NCI-H2081 treated with DMSO at 0.1 percent for 48 hours (cell line): Measurements from ENCODE around the gene S100A12.

Experiments
- DNase-seq: peaks from one replicate; lab custom pipeline; 2025; lab: John Stamatoyannopoulos, UW

Gene S100A12

GRCh38 chr1:153368495-153368894, 6.9 kb downstream of the S100A12 start:
- DNase-seq, result no peak

DNA sequence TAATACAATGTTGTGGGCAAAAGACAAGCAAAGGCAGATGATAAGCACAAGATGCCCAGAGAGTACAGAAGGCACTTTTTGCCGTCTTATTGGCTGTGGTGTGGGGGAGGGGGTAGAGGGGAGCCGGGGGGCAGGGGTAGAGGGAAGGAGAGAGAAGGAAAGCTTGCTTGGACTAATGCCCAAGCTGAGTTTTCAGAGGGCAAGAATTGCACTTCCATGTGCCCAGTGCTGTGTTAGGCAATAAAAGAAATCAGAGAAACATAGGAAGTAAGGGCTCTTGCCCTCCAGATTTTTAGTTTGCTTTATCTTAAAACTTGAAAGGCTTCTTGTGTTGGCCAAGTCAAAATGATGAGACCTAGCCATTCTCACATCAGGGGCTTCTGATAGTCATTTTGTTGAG, 8.3 kb downstream of the S100A12 start:
- no peak for DNase-seq

DNA sequence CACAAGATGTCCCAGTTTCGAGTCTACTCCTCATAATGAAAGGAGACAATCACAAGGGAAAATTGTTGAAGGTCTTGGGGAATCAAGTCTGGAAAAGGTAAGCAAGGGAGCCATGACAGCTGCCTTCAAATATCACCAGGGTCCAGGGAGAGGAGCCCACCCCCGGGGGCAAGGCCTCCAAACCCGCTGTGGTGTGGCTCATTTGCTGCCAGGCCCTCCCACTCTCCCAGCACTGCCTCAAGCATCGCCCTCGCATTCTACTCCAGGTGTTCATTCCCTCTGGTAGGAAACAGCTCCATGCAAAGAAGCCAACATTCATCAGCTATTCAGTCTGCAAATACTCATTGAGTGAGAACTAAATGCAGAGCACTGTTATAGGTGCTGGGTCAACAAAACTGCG, 9.2 kb downstream of the S100A12 start:
- no peak for DNase-seq

DNA sequence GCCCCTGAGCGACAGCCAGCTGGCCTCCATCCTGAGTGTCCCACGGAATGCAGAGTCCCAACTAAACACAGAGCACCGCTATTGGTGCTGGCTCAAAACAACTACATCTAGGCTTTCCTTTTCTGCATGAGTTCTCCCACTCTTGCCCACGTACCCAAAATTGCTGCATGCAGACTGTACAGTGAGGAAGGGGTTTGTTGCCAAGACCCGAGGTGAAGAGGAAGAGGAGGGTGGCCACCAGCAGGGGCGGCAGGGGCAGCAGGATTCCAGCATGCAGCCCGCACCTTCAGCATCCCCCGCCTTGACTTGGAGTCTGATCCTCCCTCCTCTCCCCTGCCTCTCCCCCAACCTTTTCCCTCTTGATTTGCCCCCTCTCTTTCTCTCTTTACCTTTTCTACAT, 9.7 kb downstream of the S100A12 start:
- DNase-seq, result no peak

DNA sequence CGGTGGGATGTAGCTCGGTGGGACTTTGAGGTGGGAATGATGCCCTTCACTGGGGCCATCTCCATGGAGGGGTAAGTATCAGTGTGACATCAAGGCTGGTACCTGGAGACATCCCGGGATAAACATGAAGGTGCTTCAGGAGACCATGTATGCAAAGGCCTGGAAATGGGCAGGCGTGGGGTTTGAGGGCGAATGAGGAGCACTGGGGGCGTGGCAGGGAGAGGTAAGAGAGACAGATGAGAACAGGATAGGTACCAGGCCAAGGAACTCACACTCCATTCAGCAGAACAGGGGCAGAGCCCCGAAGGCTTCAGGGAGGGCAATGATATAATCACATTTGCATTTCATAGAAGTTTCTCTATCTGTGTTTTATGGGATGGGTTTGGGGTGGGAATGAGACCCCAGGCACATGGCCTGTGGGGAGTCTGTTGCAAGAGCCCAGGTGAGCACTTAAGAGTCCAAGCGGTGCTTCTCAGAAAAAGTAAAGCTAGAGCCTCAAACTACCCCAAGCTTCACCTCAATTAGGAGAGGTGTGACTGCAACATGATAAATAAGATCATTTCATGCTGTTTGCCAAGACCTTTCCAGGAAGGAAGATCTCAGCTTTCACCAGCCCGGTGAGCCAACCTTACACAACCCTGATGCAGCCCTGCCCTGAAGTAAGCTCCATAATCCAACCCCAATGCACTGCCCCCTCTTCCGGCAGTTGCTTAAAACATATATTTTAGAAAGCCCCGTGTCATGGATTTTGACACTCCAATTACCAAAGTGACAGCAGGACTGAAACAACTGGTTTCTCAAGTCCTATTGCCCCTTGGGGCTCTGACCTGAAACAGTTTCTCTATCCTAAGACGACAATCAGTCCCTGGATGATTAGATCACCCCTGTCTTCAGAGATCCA, 10.4 kb downstream of the S100A12 start:
- DNase-seq, result no peak

- no peak for DNase-seq
These were observed 11.3 kb downstream of the S100A12 start for GRCh38 chr1:153364156-153364555.

GRCh38 chr1:153363641-153364040, 11.8 kb downstream of the S100A12 start:
- no peak for DNase-seq

GRCh38 chr1:153362187-153362775, 13.1 kb downstream of the S100A12 start:
- no peak for DNase-seq

DNA sequence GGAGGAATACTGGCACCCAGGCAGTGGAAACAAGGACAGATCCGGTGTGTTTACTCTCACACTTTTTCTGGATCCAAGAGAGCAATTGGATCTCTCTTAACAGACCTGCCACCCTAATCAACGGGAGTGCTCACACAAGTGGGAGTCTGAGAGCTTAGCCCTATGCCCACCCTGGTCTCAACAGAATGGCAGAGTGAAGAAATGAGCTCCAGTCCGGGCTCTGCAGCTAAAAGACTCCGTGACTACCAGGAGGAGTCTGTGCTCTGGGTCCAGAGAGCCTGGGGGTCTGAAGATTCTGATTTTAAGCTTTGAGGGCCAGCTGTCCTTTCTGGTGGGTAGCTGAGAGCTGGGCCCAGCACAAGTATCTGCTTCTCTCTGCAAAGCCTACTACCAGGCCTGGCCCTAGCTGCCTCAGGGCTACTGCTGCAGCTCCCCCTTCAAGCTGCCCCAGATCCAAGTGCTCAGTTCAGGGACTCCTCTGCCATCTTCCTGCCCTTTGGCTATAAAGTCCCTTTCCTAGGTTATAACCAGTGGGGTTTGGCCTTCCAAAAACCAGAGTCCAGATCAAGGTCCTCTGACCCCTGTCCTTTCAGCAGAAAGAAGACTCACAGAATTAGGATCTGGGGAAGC, 13.8 kb downstream of the S100A12 start:
- no peak for DNase-seq

DNA sequence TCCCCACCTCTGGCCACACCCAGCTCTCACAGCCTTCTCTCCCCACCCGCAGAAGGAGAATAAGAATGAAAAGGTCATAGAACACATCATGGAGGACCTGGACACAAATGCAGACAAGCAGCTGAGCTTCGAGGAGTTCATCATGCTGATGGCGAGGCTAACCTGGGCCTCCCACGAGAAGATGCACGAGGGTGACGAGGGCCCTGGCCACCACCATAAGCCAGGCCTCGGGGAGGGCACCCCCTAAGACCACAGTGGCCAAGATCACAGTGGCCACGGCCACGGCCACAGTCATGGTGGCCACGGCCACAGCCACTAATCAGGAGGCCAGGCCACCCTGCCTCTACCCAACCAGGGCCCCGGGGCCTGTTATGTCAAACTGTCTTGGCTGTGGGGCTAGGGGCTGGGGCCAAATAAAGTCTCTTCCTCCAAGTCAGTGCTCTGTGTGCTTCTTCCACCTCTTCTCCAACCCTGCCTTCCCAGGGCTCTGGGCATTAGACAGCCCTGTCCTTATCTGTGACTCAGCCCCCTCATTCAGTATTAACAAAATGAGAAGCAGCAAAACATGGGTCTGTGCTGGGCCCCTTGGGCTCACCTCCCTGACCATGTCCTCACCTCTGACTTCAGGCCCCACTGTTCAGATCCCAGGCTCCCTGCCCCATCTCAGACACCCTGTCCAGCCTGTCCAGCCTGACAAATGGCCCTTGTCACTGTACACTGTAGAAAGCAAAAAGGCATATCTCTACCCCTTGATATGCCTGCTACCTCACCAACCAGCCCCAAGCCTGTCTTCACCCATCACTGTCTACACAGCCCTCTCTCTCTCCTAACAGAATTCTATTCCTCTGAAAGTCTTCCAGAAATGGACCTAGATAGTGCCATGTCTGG, 14.6 kb downstream of the S100A12 start:
- DNase-seq, result no peak

- no peak for DNase-seq
These were observed 15.2 kb downstream of the S100A12 start for GRCh38 chr1:153360190-153360589.

DNA sequence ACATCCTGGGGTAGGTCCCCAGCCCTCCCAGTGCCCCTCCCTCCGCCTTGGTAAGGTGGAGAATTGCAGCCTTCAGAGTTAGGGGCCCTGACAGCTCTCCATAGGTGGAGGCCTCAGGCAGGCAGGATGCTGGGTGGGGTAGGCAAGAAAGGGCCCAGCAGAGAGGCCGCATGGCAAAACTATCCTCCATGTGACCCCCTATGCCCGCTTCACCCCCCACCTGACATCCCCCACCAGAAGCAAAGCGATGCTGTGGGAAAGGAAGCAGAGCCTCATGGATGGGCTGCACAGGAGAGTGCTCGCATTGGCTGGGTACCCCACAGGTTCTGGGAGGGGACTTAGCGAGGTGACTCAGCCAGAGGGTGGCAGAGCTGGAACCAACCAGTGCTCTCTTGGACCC, 16.2 kb downstream of the S100A12 start:
- no peak for DNase-seq

DNA sequence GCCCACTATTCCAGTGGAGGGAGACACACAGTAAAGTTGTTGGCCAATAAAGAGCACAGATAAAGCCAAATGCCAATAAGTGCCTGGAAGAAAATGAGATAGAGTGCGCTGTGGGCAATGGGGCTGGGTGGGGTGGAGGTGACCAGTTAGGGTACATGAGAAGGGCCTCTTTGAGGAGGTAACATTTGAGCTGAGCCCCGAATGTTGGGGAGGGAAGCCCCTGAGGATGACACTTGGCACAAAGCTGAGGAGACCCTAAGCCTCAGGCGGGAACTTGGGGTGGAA, 16.8 kb downstream of the S100A12 start:
- no peak for DNase-seq

- no peak for DNase-seq
These were observed 17.3 kb downstream of the S100A12 start, which contains the start of gene S100A9 for GRCh38 chr1:153357853-153358690. Gene S100A9 (plus strand): TSS chr1:153357854. CDS start chr1:153358284, 430 bp downstream.

- no peak for DNase-seq
These were observed 18.2 kb downstream of the S100A12 start for GRCh38 chr1:153357076-153357852.

- DNase-seq, result no peak
These were observed 18.9 kb downstream of the S100A12 start for GRCh38 chr1:153356392-153357075.

DNA sequence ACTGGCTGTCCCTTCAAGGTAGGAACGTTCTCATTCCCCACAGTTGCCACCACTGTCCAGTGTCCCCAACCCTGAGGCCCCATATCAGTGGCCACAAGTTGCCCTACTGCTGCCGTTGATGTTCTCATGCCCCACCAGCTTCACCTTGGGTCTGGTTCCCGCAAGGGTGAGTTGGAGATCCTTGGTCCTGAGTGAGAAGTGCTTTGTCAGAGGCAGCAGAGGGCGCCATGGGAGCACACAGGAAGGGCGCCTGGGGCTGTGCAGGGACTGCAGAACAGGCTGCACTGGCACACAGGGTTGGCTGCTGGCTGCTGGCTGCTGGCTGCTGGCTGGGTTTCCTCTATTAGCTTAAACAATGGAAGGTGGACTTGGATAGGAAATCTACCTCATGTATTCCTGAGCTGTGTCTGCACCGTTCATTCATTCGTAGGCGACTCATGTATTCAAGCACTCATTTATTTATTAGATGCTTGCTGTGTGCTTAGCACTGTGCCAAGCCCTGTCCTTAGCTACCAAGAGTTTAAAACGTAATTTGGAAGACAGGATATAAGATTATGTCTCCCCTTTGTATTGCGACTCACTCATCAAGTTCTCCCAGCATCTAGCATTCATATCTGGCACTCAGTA, 19.9 kb downstream of the S100A12 start:
- peak; percentile 22 for DNase-seq

GRCh38 chr1:153354515-153355193, 20.8 kb downstream of the S100A12 start:
- no peak for DNase-seq
